Breast epithelium (tissue), 4 donors: ENCODE data around the gene OSMR. TPM values are rescaled to one million over a fixed set of nuclear protein-coding genes. Genes with fewer than 3 reads are reported as not detected.

Source experiments
- DNase-seq, 2 donors: peaks; one replicate each; pipeline ENCODE4 v3.0.0-alpha.2; 2019; ENCODE audit warnings: low spot score in 2 of 2
- H3K27ac ChIP-seq, 2 donors: fragments of 200-600 bp; sonication (generic) in 1 of 2; one replicate each; pipeline ENCODE4 v1.5.1; 2016 to 2019; ENCODE audit warnings: mild to moderate bottlenecking in 1 of 2
- H3K27me3 ChIP-seq, 2 donors: fragments of 200-600 bp; sonication (generic) in 1 of 2; one replicate each; pipeline versions ENCODE4 v1.5.1 to v1.6.0; 2017 to 2019; ENCODE audit warnings: control low read depth in 1 of 2, mild to moderate bottlenecking in 1 of 2
- H3K36me3 ChIP-seq: fragments of 200-600 bp; one replicate; pipeline ENCODE4 v1.5.1; 2019
- H3K4me1 ChIP-seq, 2 donors: fragments of 200-600 bp; sonication (generic); one replicate each; pipeline ENCODE4 v1.5.1; 2016 to 2019; ENCODE audit warnings: control low read depth in 1 of 2
- H3K4me3 ChIP-seq, 3 donors: fragments of 200-600 bp; sonication (generic); 1 replicate in 2 of 3; 2 replicates in 1 of 3; pipeline ENCODE4 v1.5.1; 2016 to 2019; ENCODE audit warnings: mild to moderate bottlenecking in 3 of 3, moderate library complexity in 2 of 3
- H3K9me3 ChIP-seq, 2 donors: fragments of 200-600 bp; sonication (generic) in 1 of 2; one replicate each; pipeline ENCODE4 v1.5.1; 2016 to 2019; ENCODE audit warnings: control low read depth in 1 of 2
- POLR2A ChIP-seq: fragments of 450-650 bp; IDR thresholded peaks from one replicate; pipeline ENCODE4 v1.6.1; 2016; ENCODE audit warnings: antibody characterized with exemption, mild to moderate bottlenecking, moderate library complexity
- POLR2AphosphoS5 ChIP-seq, 3 donors: sonication (generic); formaldehyde crosslinking; IDR thresholded peaks; one replicate each; pipeline ENCODE4 v1.6.1; 2017; ENCODE audit warnings: antibody characterized with exemption in 3 of 3
- intact Hi-C: fragments of 100-400 bp; cut with DNase I; formaldehyde crosslinking; loops from one replicate; pipeline ENCODE4 v1.15.1; 2023; ENCODE audit warnings: low total_unique reads
- total RNA-seq, 3 donors: library from RNA; depleted of rRNA; stranded (reverse); fragments of >200 nt; gene quantifications; one replicate each; pipeline ENCODE4 v1.1.0, GENCODE V29; 2016
- TF ChIP-seq, protein P1 (sequence below), 3 donors: fragments of 450-650 bp; IDR thresholded peaks; one replicate each; pipeline ENCODE4 v1.5.1; 2016 to 2017; ENCODE audit warnings: antibody characterized with exemption in 3 of 3, mild to moderate bottlenecking in 3 of 3, moderate library complexity in 3 of 3

The OSMR gene
- total RNA-seq, 3 donors from 2014 or later = 32.2 to 121 (median 54.0) TPM

GRCh38 chr5:38821679-38822078 lies 24.1 kb upstream of the OSMR start:
- H3K27me3 ChIP-seq = no peaks in the 10 kb centered on the region
- TF ChIP-seq POLR2AphosphoS5 (IDR thresholded peaks at IDR 0.05) (no peak), POLR2A (no peak)
- TF ChIP-seq, protein P1, sequence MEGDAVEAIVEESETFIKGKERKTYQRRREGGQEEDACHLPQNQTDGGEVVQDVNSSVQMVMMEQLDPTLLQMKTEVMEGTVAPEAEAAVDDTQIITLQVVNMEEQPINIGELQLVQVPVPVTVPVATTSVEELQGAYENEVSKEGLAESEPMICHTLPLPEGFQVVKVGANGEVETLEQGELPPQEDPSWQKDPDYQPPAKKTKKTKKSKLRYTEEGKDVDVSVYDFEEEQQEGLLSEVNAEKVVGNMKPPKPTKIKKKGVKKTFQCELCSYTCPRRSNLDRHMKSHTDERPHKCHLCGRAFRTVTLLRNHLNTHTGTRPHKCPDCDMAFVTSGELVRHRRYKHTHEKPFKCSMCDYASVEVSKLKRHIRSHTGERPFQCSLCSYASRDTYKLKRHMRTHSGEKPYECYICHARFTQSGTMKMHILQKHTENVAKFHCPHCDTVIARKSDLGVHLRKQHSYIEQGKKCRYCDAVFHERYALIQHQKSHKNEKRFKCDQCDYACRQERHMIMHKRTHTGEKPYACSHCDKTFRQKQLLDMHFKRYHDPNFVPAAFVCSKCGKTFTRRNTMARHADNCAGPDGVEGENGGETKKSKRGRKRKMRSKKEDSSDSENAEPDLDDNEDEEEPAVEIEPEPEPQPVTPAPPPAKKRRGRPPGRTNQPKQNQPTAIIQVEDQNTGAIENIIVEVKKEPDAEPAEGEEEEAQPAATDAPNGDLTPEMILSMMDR (IDR thresholded peaks at IDR 0.05) = no peak
- H3K36me3 ChIP-seq = no peaks in the 10 kb centered on the region
- DNase-seq = no peak
- no peaks in the 10 kb centered on the region for H3K9me3 ChIP-seq
- no peak overlapping the region for H3K4me3 ChIP-seq
- H3K27ac ChIP-seq = no peak overlapping the region
- H3K4me1 ChIP-seq = no peaks in the 10 kb centered on the region
- intact Hi-C loops = no loop called here

GRCh38 chr5:38823503-38823902 lies 22.3 kb upstream of the OSMR start:
- H3K27ac ChIP-seq = no peak overlapping the region
- H3K4me3 ChIP-seq = no peak overlapping the region
- no peaks in the 10 kb centered on the region for H3K36me3 ChIP-seq
- no peak for DNase-seq
- no peaks in the 10 kb centered on the region for H3K9me3 ChIP-seq
- no peaks in the 10 kb centered on the region for H3K27me3 ChIP-seq
- no peaks in the 10 kb centered on the region for H3K4me1 ChIP-seq
- intact Hi-C loops = no loop called here
- TF ChIP-seq POLR2AphosphoS5 (IDR thresholded peaks at IDR 0.05) (no peak), POLR2A (no peak)
- TF ChIP-seq, protein P1 (IDR thresholded peaks at IDR 0.05) = no peak

DNA sequence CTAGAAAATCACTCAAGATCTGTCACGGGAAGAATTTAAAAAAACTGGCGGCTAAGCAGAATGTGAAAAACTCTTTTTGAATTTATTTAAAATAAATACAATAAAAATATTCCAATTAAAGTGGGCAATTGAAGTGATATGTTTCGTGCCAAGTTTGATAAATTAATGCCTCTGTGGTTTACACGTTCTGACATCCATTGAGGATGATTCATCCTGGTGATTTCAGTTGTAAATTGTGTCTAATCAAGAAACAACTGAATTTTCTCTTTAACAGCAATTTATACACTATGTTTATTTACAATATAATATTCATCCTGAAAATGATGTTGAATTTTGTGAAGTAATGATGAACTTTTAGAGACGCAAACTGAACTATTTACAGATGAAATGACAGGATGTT lies 21.0 kb upstream of the OSMR start:
- H3K36me3 ChIP-seq = no peaks in the 10 kb centered on the region
- no peaks in the 10 kb centered on the region for H3K4me1 ChIP-seq
- H3K27ac ChIP-seq = no peak overlapping the region
- H3K9me3 ChIP-seq = no peaks in the 10 kb centered on the region
- intact Hi-C loops = no loop called here
- H3K27me3 ChIP-seq = no peaks in the 10 kb centered on the region
- no peak for DNase-seq
- no peak for TF ChIP-seq POLR2AphosphoS5 (IDR thresholded peaks at IDR 0.05)
- no peak for TF ChIP-seq POLR2A
- TF ChIP-seq, protein P1 (IDR thresholded peaks at IDR 0.05) = no peak
- no peak overlapping the region for H3K4me3 ChIP-seq

DNA sequence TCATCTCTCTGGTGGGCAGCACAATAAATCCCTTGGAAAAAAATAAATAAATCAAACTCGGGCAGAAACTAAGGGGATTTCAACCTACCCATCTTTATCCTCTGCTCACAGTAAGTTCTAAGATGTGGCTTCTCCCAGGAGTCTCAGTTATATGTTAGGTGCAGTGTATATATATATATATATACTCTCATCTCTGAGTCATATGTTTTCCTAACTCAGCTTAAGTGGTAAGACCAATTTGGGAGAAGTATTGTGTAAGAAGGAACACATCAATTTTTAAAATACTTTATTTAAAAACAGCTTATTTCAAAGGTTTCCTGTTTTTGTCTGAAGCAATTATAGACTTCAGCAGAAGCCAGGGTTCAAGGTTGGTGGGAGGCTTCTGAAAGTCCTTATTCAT lies 20.3 kb upstream of the OSMR start:
- TF ChIP-seq POLR2A (no peak), POLR2AphosphoS5 (IDR thresholded peaks at IDR 0.05) (no peak)
- TF ChIP-seq, protein P1 (IDR thresholded peaks at IDR 0.05) = no peak
- H3K4me3 ChIP-seq = no peak overlapping the region
- intact Hi-C loops = no loop called here
- no peaks in the 10 kb centered on the region for H3K36me3 ChIP-seq
- peaks cover 0 to 2% of the 10 kb centered on the region in 2 donors for H3K4me1 ChIP-seq
- no peaks in the 10 kb centered on the region for H3K27me3 ChIP-seq
- DNase-seq = no peak
- H3K27ac ChIP-seq = no peak overlapping the region
- H3K9me3 ChIP-seq = no peaks in the 10 kb centered on the region

DNA sequence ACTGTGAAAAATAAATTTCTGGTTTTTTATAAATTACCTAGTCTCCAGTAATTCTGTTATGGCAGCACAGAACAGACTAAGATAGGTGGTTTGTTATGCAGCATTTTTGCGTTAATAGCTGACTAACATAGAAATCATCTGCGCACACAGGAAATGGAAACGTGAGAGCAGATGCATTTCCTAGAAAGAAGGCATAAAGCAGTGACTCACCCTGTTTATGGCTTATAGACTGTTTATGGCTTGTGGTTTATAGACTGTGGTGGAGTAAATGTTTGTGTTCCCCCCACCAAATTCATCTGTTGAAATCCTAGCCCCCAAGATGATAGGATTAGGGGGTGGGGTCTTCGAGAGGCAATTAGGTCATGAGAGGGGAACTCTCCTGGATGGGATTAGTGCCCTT lies 18.3 kb upstream of the OSMR start:
- intact Hi-C loops = no loop called here
- TF ChIP-seq POLR2A (no peak), POLR2AphosphoS5 (IDR thresholded peaks at IDR 0.05) (no peak)
- TF ChIP-seq, protein P1 (IDR thresholded peaks at IDR 0.05) = no peak

More for the DNA sequence above, 18.3 kb upstream of the OSMR start:
- no peaks in the 10 kb centered on the region for H3K36me3 ChIP-seq
- DNase-seq = no peak
- H3K27ac ChIP-seq = no peak overlapping the region
- peaks cover 0 to 2% of the 10 kb centered on the region in 2 donors for H3K27me3 ChIP-seq
- no peak overlapping the region for H3K4me3 ChIP-seq
- no peaks in the 10 kb centered on the region for H3K9me3 ChIP-seq
- H3K4me1 ChIP-seq = peaks cover 0 to 14% of the 10 kb centered on the region in 2 donors
